Skin of body (tissue), 2 donors: Measurements from ENCODE around the gene ABI1. TPM values are rescaled to one million over a fixed set of nuclear protein-coding genes. Genes with fewer than 3 reads are reported as not detected.
"Not testable (repeated sequence)": the region's sequence is repeated elsewhere in the genome, so short reads cannot be mapped to it uniquely, and the experiment has no call there.

Source experiments
- DNase-seq: peaks from one replicate; lab custom pipeline; 2025; lab: John Stamatoyannopoulos, UW
- total RNA-seq: library from RNA; depleted of rRNA; stranded (reverse); fragments of >200 nt; gene quantifications from one replicate; pipeline ENCODE4 v1.2.3, GENCODE V29; 2014

Gene ABI1
- total RNA-seq, 1 donor from 2014 or later, result 65.8 TPM

DNA sequence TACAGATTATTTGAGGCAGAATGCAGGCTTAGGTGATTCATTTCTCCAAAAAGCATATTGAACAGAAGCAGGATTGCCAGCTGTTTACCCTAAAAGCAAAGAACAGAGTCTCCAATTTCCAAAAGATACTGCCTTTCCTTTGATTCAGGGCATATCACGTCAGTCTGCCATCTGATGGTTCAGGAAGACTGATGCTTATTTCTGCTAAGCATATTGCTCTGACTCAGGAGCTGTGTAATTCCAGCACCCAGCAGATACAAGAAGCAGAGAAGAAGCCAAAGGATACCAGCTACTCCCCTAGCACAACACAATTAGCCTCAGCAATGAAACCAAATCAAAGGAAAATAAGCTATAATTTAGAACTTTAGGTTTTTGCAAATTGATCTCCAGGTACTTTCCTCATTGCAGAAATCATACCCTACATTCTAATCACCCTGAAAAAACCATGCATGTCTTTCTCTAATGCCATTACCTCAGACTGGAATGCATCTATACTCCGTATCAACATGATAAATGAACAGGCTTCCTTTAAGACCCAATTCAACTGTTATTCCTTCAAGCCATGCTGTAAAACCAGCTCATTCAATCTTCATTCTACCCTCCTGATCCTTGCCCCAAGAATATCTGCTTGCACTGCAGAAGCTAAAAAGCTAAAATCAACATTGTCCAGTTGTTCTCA lies 55.1 kb downstream of the ABI1 start:
- no peak for DNase-seq

DNA sequence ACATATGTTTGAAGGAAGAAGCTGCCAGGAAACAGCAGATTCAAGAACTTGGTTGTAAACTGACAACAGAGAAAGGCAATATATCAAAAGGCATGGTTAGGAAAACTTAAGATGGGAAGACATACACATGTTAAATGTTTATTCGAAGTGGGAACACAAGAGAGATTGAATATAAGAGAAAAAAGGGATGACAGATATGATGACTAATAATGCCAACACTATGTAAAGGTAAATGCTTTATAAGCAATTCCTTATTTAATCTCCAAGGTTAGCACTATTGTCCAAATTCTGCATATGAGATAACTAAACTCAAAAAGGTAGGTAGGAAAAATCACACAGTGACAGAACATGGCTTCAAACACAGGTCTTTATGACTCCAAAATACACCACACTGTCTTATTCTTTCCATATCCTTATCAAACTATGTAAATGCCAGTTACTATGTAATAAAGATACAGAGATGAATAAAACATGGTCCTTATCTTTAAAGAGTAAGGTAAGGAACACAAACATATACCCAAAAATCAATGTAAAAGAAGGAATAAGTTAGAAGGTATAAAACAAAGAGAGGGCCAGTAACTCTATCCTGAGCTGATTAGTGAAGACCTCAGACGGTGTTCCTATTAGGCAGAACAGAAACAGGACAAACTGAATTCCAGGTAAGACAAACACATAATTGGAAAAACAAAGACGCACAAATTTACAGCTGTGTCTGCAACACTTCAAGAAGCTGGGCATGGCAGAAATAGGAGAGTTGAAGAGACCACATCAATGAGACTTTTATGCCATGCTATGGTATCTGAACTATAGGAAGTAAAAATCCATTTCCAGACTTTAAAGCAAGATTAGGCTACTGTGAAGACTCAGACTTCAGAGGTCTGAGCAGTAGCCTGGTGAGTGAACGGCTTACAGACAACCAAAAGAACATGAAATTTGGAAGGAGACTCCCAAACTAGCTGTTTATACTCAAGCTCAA lies 56.1 kb downstream of the ABI1 start:
- DNase-seq, result no peak

DNA sequence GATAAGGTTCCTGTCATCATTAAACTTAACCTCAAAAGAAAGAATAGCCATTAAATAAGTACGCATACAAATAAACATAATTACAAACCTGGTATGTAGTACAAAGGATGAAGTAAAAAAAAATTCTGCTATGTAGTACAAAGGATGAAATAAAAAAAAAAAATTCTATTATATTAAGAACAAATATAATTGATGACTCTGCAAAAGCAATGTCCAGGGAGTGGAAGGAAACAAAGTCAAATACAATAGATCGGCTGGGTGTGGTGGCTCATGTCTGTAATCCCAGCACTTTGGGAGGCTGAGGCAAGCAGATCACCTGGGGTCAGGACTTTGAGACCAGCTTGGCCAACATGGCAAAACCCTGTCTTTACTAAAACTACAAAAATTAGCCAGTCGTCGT lies 56.9 kb downstream of the ABI1 start:
- DNase-seq, result no peak

DNA sequence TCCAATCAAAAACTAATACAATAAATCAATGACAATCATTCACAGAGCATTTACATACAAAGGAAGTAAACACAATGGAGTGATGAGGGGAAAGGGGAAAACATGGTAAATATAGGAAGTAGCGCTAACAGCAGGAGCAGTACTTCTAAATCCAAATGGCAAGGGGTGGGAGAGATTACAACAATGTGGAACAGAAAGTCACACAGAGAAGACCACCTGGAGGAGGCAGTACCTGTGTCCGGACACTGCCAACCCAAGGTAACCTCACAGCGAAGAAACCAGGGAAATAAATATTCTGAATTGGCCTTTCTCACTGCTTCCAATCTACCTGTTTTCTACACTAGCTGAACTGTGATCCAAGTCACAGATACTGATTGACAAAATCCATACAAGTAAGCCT lies 58.2 kb downstream of the ABI1 start:
- DNase-seq, result no peak

GRCh38 chr10:26801831-26802230 lies 58.9 kb downstream of the ABI1 start:
- no peak for DNase-seq

- DNase-seq, result no peak
Measured at GRCh38 chr10:26801274-26801673, 59.5 kb downstream of the ABI1 start.

DNA sequence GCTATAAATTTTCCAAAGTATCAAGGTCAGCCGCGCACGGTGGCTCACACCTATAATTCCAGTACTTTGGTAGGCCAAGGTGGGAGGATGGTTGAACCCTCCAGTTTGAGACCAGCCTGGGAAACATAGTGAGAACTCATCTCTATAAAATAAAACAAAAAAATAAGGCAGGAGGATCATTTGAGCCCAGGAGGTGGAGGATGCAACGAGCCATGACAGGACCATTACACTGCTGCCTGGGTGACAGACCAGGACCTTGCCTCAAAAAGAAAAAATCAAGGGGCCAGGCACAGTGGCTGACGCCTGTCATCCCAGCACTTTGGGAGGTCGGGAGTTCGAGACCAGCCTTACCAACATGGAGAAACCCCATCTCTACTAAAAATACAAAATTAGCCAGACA lies 60.3 kb downstream of the ABI1 start:
- no peak for DNase-seq

DNA sequence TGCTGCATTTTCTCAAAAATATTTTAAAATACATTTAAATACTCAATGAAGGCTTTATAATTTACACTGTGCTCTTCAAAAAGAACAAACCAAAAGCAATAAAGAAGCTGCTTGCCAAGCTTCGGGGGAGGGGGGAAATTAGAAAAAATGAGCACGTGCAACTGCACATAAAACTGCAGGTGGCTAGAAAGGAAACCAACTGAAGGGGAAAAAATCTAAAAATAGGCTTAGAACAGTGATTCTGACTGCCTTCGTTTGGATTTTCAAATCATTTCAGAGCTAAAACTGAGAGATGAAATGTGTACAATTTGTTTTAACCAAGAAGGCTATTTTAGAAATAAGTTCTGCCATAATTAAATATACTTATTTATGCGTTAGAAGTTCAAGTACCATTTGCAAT lies 61.4 kb downstream of the ABI1 start:
- no peak for DNase-seq

DNA sequence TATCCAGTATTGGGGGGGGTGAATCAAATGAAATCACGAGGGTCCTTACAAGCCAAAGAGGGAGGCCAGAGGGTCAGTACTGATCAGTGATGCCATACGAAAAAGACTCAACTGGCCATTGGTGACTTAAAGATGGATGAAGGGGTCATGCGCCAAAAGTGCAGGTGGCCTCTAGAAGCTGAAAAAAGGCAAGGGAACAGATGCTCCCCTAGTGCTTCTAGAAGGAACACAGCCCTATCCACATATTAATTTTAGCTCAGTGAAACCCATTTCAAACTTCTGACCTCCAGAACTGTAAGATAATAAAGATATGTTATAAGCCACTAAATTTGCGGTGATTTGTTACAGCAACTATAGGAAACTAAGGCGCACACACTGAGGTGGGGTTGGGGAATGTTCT lies 62.5 kb downstream of the ABI1 start:
- no peak for DNase-seq

DNA sequence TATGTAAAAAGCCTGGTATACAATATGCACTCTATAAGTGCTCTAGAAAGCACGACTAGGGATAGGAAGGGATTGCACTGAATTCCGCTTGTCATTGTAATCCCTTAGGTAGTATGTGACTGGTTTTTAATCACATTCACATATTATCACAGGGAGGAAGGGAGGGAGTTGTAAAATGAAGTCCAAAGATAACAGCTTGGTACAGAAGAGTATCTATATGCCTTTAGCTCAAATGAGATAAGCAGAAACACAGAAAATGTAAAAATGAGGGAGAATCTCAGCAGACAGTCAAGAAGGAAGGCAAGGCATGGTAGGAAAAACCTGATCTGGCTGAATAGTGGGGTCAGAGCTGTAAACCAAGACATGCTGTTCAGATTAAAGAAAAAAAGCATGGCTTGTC lies 63.4 kb downstream of the ABI1 start:
- no peak for DNase-seq

DNA sequence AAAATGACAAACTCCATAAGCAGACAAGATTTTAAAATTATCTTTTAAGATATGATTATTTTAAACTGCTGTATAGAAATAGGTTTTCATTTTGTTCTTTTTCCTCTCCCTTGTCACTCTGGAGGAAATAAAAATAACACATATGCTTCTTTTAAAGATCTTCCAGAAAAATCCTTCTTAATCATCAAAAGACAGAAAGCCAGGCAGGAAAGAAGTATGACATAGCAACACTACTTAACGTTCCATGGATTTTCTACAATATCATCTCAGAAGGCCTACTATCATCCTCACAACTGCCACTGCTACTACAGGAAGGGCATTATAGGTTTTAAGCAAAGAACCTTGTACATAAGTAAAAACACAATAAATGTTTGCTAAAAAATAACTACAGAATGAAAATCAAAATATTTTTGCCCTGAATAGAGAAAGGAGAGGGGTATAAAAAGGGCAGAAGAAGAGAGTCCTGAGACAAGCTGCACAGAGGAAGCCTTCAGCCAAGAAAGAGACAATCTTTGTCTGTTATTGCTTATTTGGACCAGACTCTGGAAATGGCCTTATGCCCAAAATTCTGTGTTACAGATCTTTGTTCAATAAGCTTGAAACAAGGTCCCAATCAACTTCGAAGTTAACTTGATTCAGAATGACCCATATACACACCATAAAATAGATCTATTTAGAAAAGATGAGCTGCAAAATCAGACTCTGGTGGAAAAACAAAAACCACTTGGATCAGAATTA lies 67.8 kb downstream of the ABI1 start:
- no peak for DNase-seq

DNA sequence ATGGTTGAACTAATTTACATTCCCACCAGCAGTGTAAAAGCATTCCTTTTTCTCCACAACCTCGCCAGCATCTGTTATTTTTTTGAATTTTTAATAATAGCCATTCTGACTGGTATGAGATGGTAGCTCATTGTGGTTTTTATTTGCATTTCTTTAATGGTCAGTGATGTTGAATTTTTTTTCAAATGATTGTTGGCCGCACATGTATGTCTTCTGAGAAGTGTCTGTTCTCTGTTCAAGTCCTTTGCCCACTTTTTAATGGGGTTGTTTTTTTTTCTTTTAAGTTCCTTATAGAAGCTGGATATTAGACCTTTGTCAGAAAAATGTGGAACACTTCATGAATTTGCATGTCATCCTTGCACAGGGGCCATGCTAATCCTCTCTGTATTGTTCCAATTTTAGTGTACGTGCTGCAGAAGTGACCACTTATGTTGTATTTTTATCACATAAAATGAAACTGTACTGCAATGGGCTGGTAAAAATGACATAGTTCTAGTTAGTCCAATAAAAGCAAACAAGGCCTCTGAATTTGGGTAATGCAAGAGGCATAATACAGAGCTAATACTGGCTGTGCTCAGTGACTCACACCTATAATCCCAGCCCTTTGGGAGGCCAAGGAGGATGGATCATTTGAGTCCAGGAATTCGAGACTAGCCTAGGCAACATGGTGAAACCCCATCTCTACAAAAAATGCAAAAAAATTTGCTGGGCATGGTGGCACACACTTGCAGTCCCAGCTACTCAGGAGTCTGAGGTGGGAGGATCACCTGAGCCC lies 70.3 kb downstream of the ABI1 start:
- no peak for DNase-seq

- not testable (repeated sequence) for DNase-seq
Measured at GRCh38 chr10:26789779-26790178, 71.0 kb downstream of the ABI1 start.

DNA sequence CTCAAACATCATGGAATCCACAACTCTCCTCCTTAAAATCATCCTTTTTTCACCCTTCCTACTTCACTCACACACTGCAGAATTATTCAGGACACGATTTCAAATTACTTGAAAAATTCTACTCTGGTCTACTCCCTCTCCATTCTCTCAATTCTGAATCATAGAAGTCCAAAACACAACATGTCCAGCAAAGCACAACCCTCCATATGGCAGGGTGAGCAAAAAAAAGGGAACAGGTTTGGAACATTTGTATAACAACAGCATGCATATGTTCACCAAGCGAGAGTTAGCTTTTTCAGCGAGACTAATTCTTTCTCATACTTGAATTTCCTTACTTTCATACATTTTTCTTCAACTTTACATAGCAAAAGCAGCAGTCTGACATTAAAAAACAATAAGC lies 73.4 kb downstream of the ABI1 start:
- no peak for DNase-seq

DNA sequence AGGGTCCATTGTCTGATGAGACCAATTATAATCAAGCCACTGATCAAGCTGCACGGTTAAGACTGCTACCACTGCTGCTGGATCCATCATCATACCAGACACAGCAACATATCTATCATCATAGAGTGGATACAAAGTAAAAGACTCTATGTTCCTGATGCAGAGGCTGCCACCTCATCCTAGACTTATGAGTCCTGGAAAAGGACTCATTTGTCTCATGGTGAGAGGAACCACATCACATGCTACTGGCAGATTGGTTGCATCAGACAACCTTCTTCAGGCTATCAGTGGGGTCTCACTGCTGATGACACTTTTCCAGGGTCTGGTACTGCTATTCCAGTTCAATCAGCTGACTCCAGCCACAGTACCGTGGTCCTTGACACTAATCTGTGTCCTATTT lies 79.0 kb downstream of the ABI1 start:
- no peak for DNase-seq

GRCh38 chr10:26780793-26781601 lies 79.8 kb downstream of the ABI1 start:
- DNase-seq, result peak; percentile 5

DNA sequence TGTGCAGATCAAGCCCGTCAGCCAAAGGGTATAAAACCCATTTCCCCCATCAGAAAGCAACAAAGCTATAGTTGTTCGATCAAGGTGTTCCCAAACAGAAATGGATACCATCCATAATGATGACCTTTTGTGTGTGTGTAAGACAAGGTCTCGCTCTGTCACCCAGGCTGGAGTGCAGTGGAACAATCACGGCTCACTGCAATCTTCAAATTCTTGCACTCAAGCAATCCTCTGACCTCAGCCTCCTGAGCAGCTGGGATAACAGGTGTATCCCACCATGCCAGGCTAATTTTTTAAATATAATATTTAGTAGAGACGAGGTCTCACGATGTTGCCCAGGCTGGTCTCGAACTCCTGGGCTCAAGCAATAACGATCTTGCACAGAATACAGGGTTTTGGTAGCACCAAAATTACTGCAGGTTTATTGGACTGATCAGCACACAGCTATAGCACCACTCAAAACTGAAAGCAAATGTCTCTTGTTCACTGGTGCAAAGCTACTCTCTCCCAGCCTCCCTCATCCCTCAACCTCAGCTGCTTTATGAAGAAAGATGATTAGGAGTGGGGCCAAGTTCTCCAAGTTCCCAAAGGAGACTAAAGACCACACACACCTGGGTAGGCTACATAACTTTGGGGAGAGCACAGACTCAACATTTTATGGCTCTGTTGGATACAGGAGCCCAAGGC lies 80.5 kb downstream of the ABI1 start:
- DNase-seq, result no peak

- no peak for DNase-seq
Measured at GRCh38 chr10:26779176-26779860, 81.4 kb downstream of the ABI1 start.

DNA sequence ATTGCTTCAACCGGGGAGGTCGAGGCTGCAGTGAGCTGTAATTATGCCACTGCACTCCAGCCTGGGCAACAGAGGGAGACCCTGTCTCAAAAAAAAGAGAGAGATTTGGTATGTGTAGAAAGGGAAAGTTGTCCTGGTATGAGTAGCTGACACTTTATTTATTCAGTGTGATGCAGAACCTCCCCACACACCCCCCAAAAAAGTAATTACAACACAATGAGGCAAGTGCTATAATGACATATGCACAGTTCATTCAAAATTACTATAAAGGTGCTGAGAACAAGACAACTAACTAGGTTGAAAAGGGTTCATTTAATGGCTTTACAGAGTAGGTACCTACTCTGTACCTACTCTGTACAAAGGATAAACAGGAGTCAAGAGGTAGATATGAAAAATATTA lies 83.1 kb downstream of the ABI1 start:
- no peak for DNase-seq
